Stimulated activated naive B cell treated with anti-CD40 and anti-IgM and Interleukin-4, amounts not matched to agents 10 μg/mL and 1 μg/mL and 100 μg/mL, for 72 hours (primary cell): ENCODE results near the gene IPP.
"Not testable (repeated sequence)": the region's sequence is repeated elsewhere in the genome, so short reads cannot be mapped to it uniquely, and the experiment has no call there.

ENCODE experiments used
- ATAC-seq, 2 donors: fragments of 150-1000 bp; cut with Tn5 transposase; replicated peaks; 2 replicates each; pipeline ENCODE4 v1.10.0; 2021; ENCODE audit warnings: moderate library complexity in 1 of 2
- DNase-seq: peaks from one replicate; pipeline ENCODE4 v3.0.0; 2021
- H3K27ac Mint-ChIP-seq: one replicate; pipeline ENCODE4 v1.8.0; 2022; ENCODE audit warnings: mild to moderate bottlenecking, mixed read lengths
- H3K27me3 Mint-ChIP-seq, 2 donors: one replicate each; pipeline ENCODE4 v1.8.0; 2022; ENCODE audit warnings: mixed read lengths in 2 of 2
- H3K36me3 Mint-ChIP-seq, 2 donors: one replicate each; pipeline ENCODE4 v1.8.0; 2022; ENCODE audit warnings: mixed read lengths in 2 of 2, mild to moderate bottlenecking in 1 of 2
- H3K4me1 Mint-ChIP-seq, 2 donors: one replicate each; pipeline ENCODE4 v1.8.0; 2022; ENCODE audit warnings: mixed read lengths in 2 of 2, mild to moderate bottlenecking in 1 of 2
- H3K4me3 Mint-ChIP-seq, 2 donors: one replicate each; pipeline ENCODE4 v1.8.0; 2022; ENCODE audit warnings: mild to moderate bottlenecking in 2 of 2, mixed read lengths in 2 of 2, moderate library complexity in 1 of 2
- H3K9me3 Mint-ChIP-seq, 2 donors: one replicate each; pipeline ENCODE4 v1.8.0; 2022; ENCODE audit warnings: mixed read lengths in 2 of 2, mild to moderate bottlenecking in 1 of 2

Gene IPP

GRCh38 chr1:45684402-45684801 lies 66.1 kb downstream of the IPP start:
- no peak for DNase-seq
- Mint-ChIP-seq H3K4me1 (peaks cover 13 to 47% of the 10 kb centered on the region in 2 donors), H3K27ac (no peak overlapping the region), H3K9me3 (no peaks in the 10 kb centered on the region), H3K27me3 (no peaks in the 10 kb centered on the region), H3K36me3 (peaks cover 10 to 32% of the 10 kb centered on the region in 2 donors), H3K4me3 (peak overlapping the region in 1 of 2 donors; percentile 96)
- no peak for ATAC-seq

- ATAC-seq (no peak), DNase-seq (no peak)
- Mint-ChIP-seq H3K36me3 (peaks cover 6 to 30% of the 10 kb centered on the region in 2 donors), H3K27me3 (no peaks in the 10 kb centered on the region), H3K4me3 (peak overlapping the region in 1 of 2 donors; percentile 4), H3K27ac (no peak overlapping the region), H3K9me3 (no peaks in the 10 kb centered on the region), H3K4me1 (peaks cover 16 to 55% of the 10 kb centered on the region in 2 donors)
Observed at GRCh38 chr1:45682942-45683341, 67.5 kb downstream of the IPP start.

GRCh38 chr1:45679123-45679522 lies 71.3 kb downstream of the IPP start:
- DNase-seq (no peak), ATAC-seq (no peak)
- Mint-ChIP-seq H3K27ac (peak overlapping the region; percentile 5), H3K27me3 (no peaks in the 10 kb centered on the region), H3K9me3 (no peaks in the 10 kb centered on the region), H3K36me3 (peaks cover 7 to 20% of the 10 kb centered on the region in 2 donors), H3K4me1 (peaks cover 26 to 62% of the 10 kb centered on the region in 2 donors), H3K4me3 (no peak overlapping the region)

- Mint-ChIP-seq H3K4me1 (peaks cover 26 to 67% of the 10 kb centered on the region in 2 donors), H3K27me3 (no peaks in the 10 kb centered on the region), H3K4me3 (no peak overlapping the region), H3K27ac (no peak overlapping the region), H3K36me3 (peaks cover 7 to 20% of the 10 kb centered on the region in 2 donors), H3K9me3 (no peaks in the 10 kb centered on the region)
- no peak for ATAC-seq
- no peak for DNase-seq
Observed at GRCh38 chr1:45678489-45678888, 72.0 kb downstream of the IPP start.

GRCh38 chr1:45677751-45678245 lies 72.7 kb downstream of the IPP start:
- ATAC-seq (no peak), DNase-seq (no peak)
- no peaks in the 10 kb centered on the region for H3K9me3 Mint-ChIP-seq
- no peak overlapping the region for H3K4me3 Mint-ChIP-seq
- H3K27ac Mint-ChIP-seq: no peak overlapping the region
- H3K36me3 Mint-ChIP-seq: peaks cover 7 to 23% of the 10 kb centered on the region in 2 donors
- peaks cover 31 to 69% of the 10 kb centered on the region in 2 donors for H3K4me1 Mint-ChIP-seq
- H3K27me3 Mint-ChIP-seq: no peaks in the 10 kb centered on the region

- H3K4me3 Mint-ChIP-seq, DNase-seq, ATAC-seq, H3K9me3 Mint-ChIP-seq, H3K27me3 Mint-ChIP-seq: not testable (repeated sequence)
- peaks cover 34 to 67% of the 10 kb centered on the region in 2 donors for H3K4me1 Mint-ChIP-seq
- peak overlapping the region; percentile 81 for H3K27ac Mint-ChIP-seq
- H3K36me3 Mint-ChIP-seq: peaks cover 7 to 28% of the 10 kb centered on the region in 2 donors
Observed at GRCh38 chr1:45676553-45676952, 73.9 kb downstream of the IPP start.

GRCh38 chr1:45674478-45674877 lies 76.0 kb downstream of the IPP start:
- Mint-ChIP-seq H3K27ac (no peak overlapping the region), H3K4me3 (no peak overlapping the region), H3K27me3 (no peaks in the 10 kb centered on the region), H3K9me3 (no peaks in the 10 kb centered on the region), H3K36me3 (peaks cover 12 to 32% of the 10 kb centered on the region in 2 donors), H3K4me1 (peaks cover 35 to 69% of the 10 kb centered on the region in 2 donors)
- ATAC-seq (no peak), DNase-seq (no peak)

- peaks cover 30 to 63% of the 10 kb centered on the region in 2 donors for H3K4me1 Mint-ChIP-seq
- ATAC-seq: no peak
Observed at GRCh38 chr1:45673956-45674355, 76.5 kb downstream of the IPP start.

GRCh38 chr1:45669859-45670655 lies 80.4 kb downstream of the IPP start:
- ATAC-seq (no peak), DNase-seq (no peak)
- Mint-ChIP-seq H3K36me3 (peaks cover 16 to 38% of the 10 kb centered on the region in 2 donors), H3K4me3 (no peak overlapping the region), H3K9me3 (no peaks in the 10 kb centered on the region), H3K4me1 (peaks cover 30 to 55% of the 10 kb centered on the region in 2 donors), H3K27me3 (no peaks in the 10 kb centered on the region), H3K27ac (peak overlapping the region; percentile 42)

More at GRCh38 chr1:45673956-45674355, 76.5 kb downstream of the IPP start:
- Mint-ChIP-seq H3K36me3 (peaks cover 12 to 29% of the 10 kb centered on the region in 2 donors), H3K9me3 (no peaks in the 10 kb centered on the region), H3K27me3 (no peaks in the 10 kb centered on the region), H3K4me3 (no peak overlapping the region), H3K27ac (no peak overlapping the region)
- DNase-seq: no peak

- Mint-ChIP-seq H3K4me3 (no peak overlapping the region), H3K27me3 (no peaks in the 10 kb centered on the region), H3K9me3 (no peaks in the 10 kb centered on the region), H3K36me3 (peaks cover 14 to 32% of the 10 kb centered on the region in 2 donors), H3K4me1 (peaks cover 27 to 49% of the 10 kb centered on the region in 2 donors), H3K27ac (no peak overlapping the region)
- no peak for DNase-seq
- ATAC-seq: no peak
Observed at GRCh38 chr1:45669379-45669778, 81.1 kb downstream of the IPP start.

GRCh38 chr1:45668526-45668925 lies 81.9 kb downstream of the IPP start:
- no peaks in the 10 kb centered on the region for H3K27me3 Mint-ChIP-seq
- H3K36me3 Mint-ChIP-seq: peaks cover 14 to 31% of the 10 kb centered on the region in 2 donors
- DNase-seq (no peak), ATAC-seq (no peak)
- no peak overlapping the region for H3K4me3 Mint-ChIP-seq
- no peak overlapping the region for H3K27ac Mint-ChIP-seq
- peaks cover 27 to 47% of the 10 kb centered on the region in 2 donors for H3K4me1 Mint-ChIP-seq
- no peaks in the 10 kb centered on the region for H3K9me3 Mint-ChIP-seq

GRCh38 chr1:45667321-45668111 lies 82.9 kb downstream of the IPP start:
- Mint-ChIP-seq H3K4me1 (peaks cover 17 to 47% of the 10 kb centered on the region in 2 donors), H3K9me3 (no peaks in the 10 kb centered on the region), H3K4me3 (no peak overlapping the region), H3K36me3 (peaks cover 16 to 25% of the 10 kb centered on the region in 2 donors), H3K27ac (no peak overlapping the region), H3K27me3 (no peaks in the 10 kb centered on the region)
- DNase-seq: no peak
- no peak for ATAC-seq

GRCh38 chr1:45666836-45667235 lies 83.6 kb downstream of the IPP start:
- no peaks in the 10 kb centered on the region for H3K27me3 Mint-ChIP-seq
- H3K4me3 Mint-ChIP-seq: no peak overlapping the region
- peaks cover 16 to 46% of the 10 kb centered on the region in 2 donors for H3K4me1 Mint-ChIP-seq
- peaks cover 16 to 23% of the 10 kb centered on the region in 2 donors for H3K36me3 Mint-ChIP-seq
- no peak overlapping the region for H3K27ac Mint-ChIP-seq
- no peak for ATAC-seq
- no peak for DNase-seq
- H3K9me3 Mint-ChIP-seq: no peaks in the 10 kb centered on the region

GRCh38 chr1:45660336-45660735 lies 90.1 kb downstream of the IPP start:
- no peaks in the 10 kb centered on the region for H3K27me3 Mint-ChIP-seq
- no peak for DNase-seq
- ATAC-seq: no peak
- H3K4me1 Mint-ChIP-seq: peaks cover 0 to 15% of the 10 kb centered on the region in 2 donors
- no peak overlapping the region for H3K4me3 Mint-ChIP-seq
- H3K9me3 Mint-ChIP-seq: no peaks in the 10 kb centered on the region
- no peak overlapping the region for H3K27ac Mint-ChIP-seq
- H3K36me3 Mint-ChIP-seq: peaks cover 22 to 27% of the 10 kb centered on the region in 2 donors
